Measurements from ENCODE around the gene SYTL5.

DNA sequence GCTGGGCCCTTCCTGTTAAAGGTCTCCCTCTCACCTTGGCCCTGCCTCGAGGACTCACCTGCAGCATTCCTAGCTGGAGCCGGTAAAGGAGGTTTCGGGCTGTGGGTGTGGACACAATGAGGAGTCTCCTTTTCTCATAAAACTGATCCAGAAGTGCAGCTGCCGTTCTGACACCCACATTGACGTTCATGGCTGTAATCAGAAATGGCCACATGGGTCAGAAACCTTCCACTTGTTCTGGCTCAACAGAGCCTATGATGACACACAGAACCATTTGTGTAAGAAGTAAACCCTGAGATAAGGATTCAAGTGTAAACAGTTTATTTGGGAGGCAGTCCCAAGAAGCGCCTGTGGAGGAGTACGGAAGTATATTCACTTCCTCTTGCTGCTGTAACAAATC is 150.5 kb downstream of the SYTL5 start:
- no peak for TF ChIP-seq POLR2A (IDR thresholded peaks at IDR 0.05; ENCODE audit: low read length)
- no peak for TF ChIP-seq GATA1 (IDR thresholded peaks at IDR 0.05; ENCODE audit: low read depth, low read length)

Data from erythroblast (primary cell).